DOHH2 (cell line): ENCODE measurements around the gene GNB1L.

ENCODE experiments used
- EZH2phosphoT487 ChIP-seq: fragments of 200-600 bp; sonication (generic); IDR thresholded peaks from 2 replicates; pipeline ENCODE4 v1.6.1; 2017; ENCODE audit warnings: borderline replicate concordance, mild to moderate bottlenecking, antibody characterized with exemption, low read length, moderate library complexity, mixed read lengths
- TF ChIP-seq, protein P1 (sequence below): fragments of 200-600 bp; sonication (generic); IDR thresholded peaks from one replicate; pipeline ENCODE4 v1.5.1; 2014; ENCODE audit warnings: antibody characterized with exemption, mild to moderate bottlenecking, low read depth, low read length; ENCODE audit not compliant: poor library complexity, severe bottlenecking

DNA sequence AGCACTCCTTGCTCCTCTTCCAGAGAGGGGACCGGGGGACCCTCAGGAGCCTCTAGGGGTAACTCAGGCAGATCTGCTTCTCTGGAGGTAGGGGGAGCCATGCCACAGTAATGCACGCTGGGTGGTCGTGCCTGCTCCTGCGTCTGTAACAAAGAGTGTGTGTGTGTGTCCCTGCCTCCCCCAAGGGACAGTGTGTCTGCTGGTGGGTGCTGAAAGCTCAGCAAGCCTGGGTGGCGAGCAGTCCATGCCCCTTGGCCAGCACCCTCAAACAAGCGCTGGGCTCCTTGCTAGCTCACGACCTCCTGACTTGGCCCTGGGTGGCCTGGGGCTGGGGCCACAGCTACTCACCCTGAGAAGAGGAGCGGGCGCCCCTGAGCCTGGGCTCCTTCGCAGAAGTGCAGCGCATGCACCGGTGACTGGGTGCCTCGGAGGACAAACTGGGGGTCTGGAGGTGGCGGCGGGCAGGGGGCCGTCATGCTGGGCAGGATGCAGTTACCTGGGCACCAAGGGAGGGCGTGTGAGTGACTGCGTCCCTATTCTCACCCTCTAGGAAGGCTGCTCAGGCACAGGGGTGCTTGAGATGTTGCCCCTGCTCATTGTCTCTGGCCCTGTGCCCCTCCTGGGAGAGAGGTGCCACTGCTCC is 33.7 kb downstream of the GNB1L start:
- TF ChIP-seq, protein P1, sequence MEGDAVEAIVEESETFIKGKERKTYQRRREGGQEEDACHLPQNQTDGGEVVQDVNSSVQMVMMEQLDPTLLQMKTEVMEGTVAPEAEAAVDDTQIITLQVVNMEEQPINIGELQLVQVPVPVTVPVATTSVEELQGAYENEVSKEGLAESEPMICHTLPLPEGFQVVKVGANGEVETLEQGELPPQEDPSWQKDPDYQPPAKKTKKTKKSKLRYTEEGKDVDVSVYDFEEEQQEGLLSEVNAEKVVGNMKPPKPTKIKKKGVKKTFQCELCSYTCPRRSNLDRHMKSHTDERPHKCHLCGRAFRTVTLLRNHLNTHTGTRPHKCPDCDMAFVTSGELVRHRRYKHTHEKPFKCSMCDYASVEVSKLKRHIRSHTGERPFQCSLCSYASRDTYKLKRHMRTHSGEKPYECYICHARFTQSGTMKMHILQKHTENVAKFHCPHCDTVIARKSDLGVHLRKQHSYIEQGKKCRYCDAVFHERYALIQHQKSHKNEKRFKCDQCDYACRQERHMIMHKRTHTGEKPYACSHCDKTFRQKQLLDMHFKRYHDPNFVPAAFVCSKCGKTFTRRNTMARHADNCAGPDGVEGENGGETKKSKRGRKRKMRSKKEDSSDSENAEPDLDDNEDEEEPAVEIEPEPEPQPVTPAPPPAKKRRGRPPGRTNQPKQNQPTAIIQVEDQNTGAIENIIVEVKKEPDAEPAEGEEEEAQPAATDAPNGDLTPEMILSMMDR, result no peak
- TF ChIP-seq EZH2phosphoT487, result no peak
